Neural progenitor cell (in vitro differentiated cells): ENCODE data around the gene POLH. TPM values are rescaled to one million over a fixed set of nuclear protein-coding genes. Genes with fewer than 3 reads are reported as not detected.

Experiments
- DNase-seq: peaks from one replicate; pipeline ENCODE4 v3.0.0-alpha.2; 2016; ENCODE audit warnings: low spot score
- H2AFZ ChIP-seq: fragments of 200-600 bp; sonication (generic); replicated peaks from 2 replicates; pipeline ENCODE4 v1.6.1; 2016; ENCODE audit warnings: antibody characterized with exemption
- H3F3A ChIP-seq: fragments of 200-600 bp; sonication (generic); 2 replicates; pipeline ENCODE4 v1.6.1; 2016; ENCODE audit warnings: antibody characterized with exemption, low read depth
- H3K27ac ChIP-seq: fragments of 200-600 bp; sonication (generic); 2 replicates; pipeline ENCODE4 v1.5.1; 2016; ENCODE audit warnings: mild to moderate bottlenecking
- H3K27me3 ChIP-seq: fragments of 200-600 bp; sonication (generic); 2 replicates; pipeline ENCODE4 v1.6.1; 2016; ENCODE audit warnings: mild to moderate bottlenecking, moderate library complexity
- H3K36me3 ChIP-seq: fragments of 200-600 bp; sonication (generic); 2 replicates; pipeline ENCODE4 v1.5.1; 2016
- H3K4me1 ChIP-seq: fragments of 200-600 bp; sonication (generic); 2 replicates; pipeline ENCODE4 v1.6.1; 2016; ENCODE audit warnings: mixed run types
- H3K4me2 ChIP-seq: fragments of 200-600 bp; sonication (generic); 2 replicates; pipeline ENCODE4 v1.6.1; 2016
- H3K4me3 ChIP-seq: fragments of 200-600 bp; sonication (generic); 2 replicates; pipeline ENCODE4 v1.5.1; 2016
- H3K79me2 ChIP-seq: fragments of 200-600 bp; sonication (generic); 2 replicates; pipeline ENCODE4 v1.6.1; 2016; ENCODE audit warnings: low read depth
- H3K9ac ChIP-seq: fragments of 200-600 bp; sonication (generic); 2 replicates; pipeline ENCODE4 v1.6.1; 2016
- H3K9me3 ChIP-seq: fragments of 200-600 bp; sonication (generic); 2 replicates; pipeline ENCODE4 v1.5.1; 2016; ENCODE audit warnings: low read depth
- H4K20me1 ChIP-seq: fragments of 200-600 bp; sonication (generic); 2 replicates; pipeline ENCODE4 v1.6.1; 2016; ENCODE audit warnings: low read depth
- H3K27ac Mint-ChIP-seq: 3 replicates; pipeline ENCODE4 v1.8.0; 2021; ENCODE audit warnings: mixed read lengths
- H3K27me3 Mint-ChIP-seq: 2 replicates; pipeline ENCODE4 v1.8.0; 2022; ENCODE audit warnings: low read depth, mild to moderate bottlenecking, inconsistent platforms, moderate library complexity, mixed read lengths; ENCODE audit not compliant: insufficient read depth
- H3K36me3 Mint-ChIP-seq: 3 replicates; pipeline ENCODE4 v1.8.0; 2021; ENCODE audit warnings: mixed read lengths
- H3K4me1 Mint-ChIP-seq: 3 replicates; pipeline ENCODE4 v1.8.0; 2021; ENCODE audit warnings: mixed read lengths
- H3K4me3 Mint-ChIP-seq: 3 replicates; pipeline ENCODE4 v1.8.0; 2021; ENCODE audit warnings: mild to moderate bottlenecking, moderate library complexity, mixed read lengths
- H3K9me3 Mint-ChIP-seq: 3 replicates; pipeline ENCODE4 v1.8.0; 2020; ENCODE audit warnings: mixed read lengths
- CTCF ChIP-seq: fragments of 200-600 bp; sonication (generic); IDR thresholded peaks from 2 replicates; pipeline ENCODE4 v1.5.1; 2017; ENCODE audit warnings: antibody characterized with exemption, mild to moderate bottlenecking
- EZH2 ChIP-seq: fragments of 200-600 bp; sonication (generic); IDR thresholded peaks from 2 replicates; pipeline ENCODE4 v1.6.1; 2017; ENCODE audit warnings: antibody characterized with exemption, mild to moderate bottlenecking, moderate library complexity
- EZH2phosphoT487 ChIP-seq: fragments of 200-600 bp; sonication (generic); IDR thresholded peaks from 2 replicates; pipeline ENCODE4 v1.6.1; 2017; ENCODE audit warnings: antibody characterized with exemption
- total RNA-seq: library from RNA; depleted of rRNA; stranded (reverse); fragments of >200 nt; gene quantifications from 2 replicates; pipeline ENCODE4 v1.2.3, GENCODE V29; 2015; ENCODE audit warnings: low replicate concordance

POLH gene
- total RNA-seq, 1 donor from 2014 or later = 17.0 TPM

- Histone ChIP-seq H2AFZ (no peak overlapping the region), H3K27ac (no peak overlapping the region), H3K4me1 (no peaks in the 10 kb centered on the region), H3K27me3 (no peaks in the 10 kb centered on the region), H3K9me3 (no peaks in the 10 kb centered on the region), H3K79me2 (no peaks in the 10 kb centered on the region), H3F3A (no peaks in the 10 kb centered on the region), H3K36me3 (peaks cover 37% of the 10 kb centered on the region), H3K9ac (no peak overlapping the region), H3K4me2 (no peak overlapping the region), H4K20me1 (no peaks in the 10 kb centered on the region), H3K4me3 (no peak overlapping the region)
- Mint-ChIP-seq H3K27ac (no peak overlapping the region), H3K27me3 (no peaks in the 10 kb centered on the region), H3K36me3 (peaks cover 18% of the 10 kb centered on the region), H3K4me3 (no peak overlapping the region), H3K9me3 (no peaks in the 10 kb centered on the region), H3K4me1 (no peaks in the 10 kb centered on the region)
- TF ChIP-seq EZH2 (no peak), CTCF (no peak)
- DNase-seq = no peak
Measured at GRCh38 chr6:43559328-43559727, 16.7 kb upstream of the POLH start.

- no peak overlapping the region for H3K4me2 ChIP-seq
- DNase-seq = no peak
- Mint-ChIP-seq H3K4me3 (no peak overlapping the region), H3K4me1 (peaks cover 9% of the 10 kb centered on the region), H3K9me3 (no peaks in the 10 kb centered on the region), H3K27me3 (no peaks in the 10 kb centered on the region), H3K27ac (no peak overlapping the region), H3K36me3 (peaks cover 18% of the 10 kb centered on the region)
- peaks cover 44% of the 10 kb centered on the region for H3K79me2 ChIP-seq
- H3K27ac ChIP-seq = no peak overlapping the region
- peaks cover 26% of the 10 kb centered on the region for H3K36me3 ChIP-seq
- H3K27me3 ChIP-seq = no peaks in the 10 kb centered on the region
- H3F3A ChIP-seq = peaks cover 9% of the 10 kb centered on the region
- TF ChIP-seq EZH2 (no peak), EZH2phosphoT487 (no peak), CTCF (no peak)
- H3K9me3 ChIP-seq = no peaks in the 10 kb centered on the region
- H4K20me1 ChIP-seq = peaks cover 12% of the 10 kb centered on the region
- H3K4me3 ChIP-seq = no peak overlapping the region
- H3K9ac ChIP-seq = no peak overlapping the region
- peaks cover 10% of the 10 kb centered on the region for H3K4me1 ChIP-seq
- H2AFZ ChIP-seq = no peak overlapping the region
Measured at GRCh38 chr6:43570876-43571441, 5.0 kb upstream of the POLH start.

- H3K4me3 Mint-ChIP-seq = no peak overlapping the region
- Histone ChIP-seq H3K36me3 (peaks cover 26% of the 10 kb centered on the region), H3K9ac (no peak overlapping the region), H3K4me1 (peaks cover 10% of the 10 kb centered on the region), H4K20me1 (peaks cover 12% of the 10 kb centered on the region), H3K4me3 (no peak overlapping the region), H3K27me3 (no peaks in the 10 kb centered on the region), H3K79me2 (peaks cover 53% of the 10 kb centered on the region), H3F3A (peaks cover 20% of the 10 kb centered on the region), H3K27ac (no peak overlapping the region), H3K9me3 (no peaks in the 10 kb centered on the region), H3K4me2 (no peak overlapping the region), H2AFZ (no peak overlapping the region)
- H3K9me3 Mint-ChIP-seq = no peaks in the 10 kb centered on the region
- TF ChIP-seq EZH2phosphoT487 = no peak
- TF ChIP-seq EZH2 = no peak
- TF ChIP-seq CTCF = no peak
- no peak for DNase-seq
- H3K27me3 Mint-ChIP-seq = no peaks in the 10 kb centered on the region
- no peak overlapping the region for H3K27ac Mint-ChIP-seq
- H3K4me1 Mint-ChIP-seq = peaks cover 15% of the 10 kb centered on the region
- peaks cover 18% of the 10 kb centered on the region for H3K36me3 Mint-ChIP-seq
Measured at GRCh38 chr6:43572015-43572414, 4.0 kb upstream of the POLH start.
